Measurements from ENCODE around the gene DNAJC13. TPM values are rescaled to one million over a fixed set of nuclear protein-coding genes. Genes with fewer than 3 reads are reported as not detected.
"Not testable (repeated sequence)": the region's sequence is repeated elsewhere in the genome, so short reads cannot be mapped to it uniquely, and the experiment has no call there.

The DNAJC13 gene
- polyA plus RNA-seq (2013, experiment 1 of 2), result 10.1 TPM
- 10.3 TPM for polyA plus RNA-seq (2013, experiment 2 of 2)

GRCh38 chr3:132416807-132417694 is at the start of gene DNAJC13:
DNAJC13 (plus strand) TSS chr3:132417502; CDS start chr3:132434551, 17,049 bp downstream.
- H4K91ac ChIP-seq (ENCODE audit: low read depth, low read length, poor library complexity), result no peak within 1 kb of the TSS
- peak within 1 kb of the TSS; percentile 31 for H3K14ac ChIP-seq (ENCODE audit: low read length)
- H3K4me1 ChIP-seq (ENCODE audit: control insufficient read depth in 2 of 2, insufficient read depth in 1 of 2, low read depth in 1 of 2, low read length in 2 of 2), result peaks cover 0 to 3% of the 10 kb centered on the region in 2 donors
- peak within 1 kb of the TSS; percentile 94 for H2AFZ ChIP-seq (ENCODE audit: low read length)
- H3K36me3 ChIP-seq (replicated peaks in 1 of 2; ENCODE audit: control insufficient read depth in 2 of 2, insufficient read depth in 2 of 2, low read length in 2 of 2), result peaks cover 0 to 17% of the 10 kb centered on the region in 2 donors
- peak within 1 kb of the TSS; percentile 65 for H2AK5ac ChIP-seq (ENCODE audit: low read depth, low read length)
- no CpG with 5 or more reads among the region's 63 CpGs for WGBS, 2 donors (ENCODE audit: extremely low coverage in 2 of 2, insufficient read length in 2 of 2, insufficient replicate concordance in 1 of 2)
- H3K9ac ChIP-seq (ENCODE audit: low read depth, low read length, poor library complexity), result peak within 1 kb of the TSS; percentile 91
- H2BK120ac ChIP-seq (ENCODE audit: low read depth, low read length), result no peak within 1 kb of the TSS
- H2BK5ac ChIP-seq (ENCODE audit: low read length), result peak within 1 kb of the TSS; percentile 91
- H3K18ac ChIP-seq (ENCODE audit: low read length), result peak within 1 kb of the TSS; percentile 92
- no peak within 1 kb of the TSS for H3K4ac ChIP-seq (ENCODE audit: low read length)
- no peak within 1 kb of the TSS for H2BK12ac ChIP-seq (ENCODE audit: low read length)
- H3K79me1 ChIP-seq (ENCODE audit: low read depth, low read length), result peaks cover 7% of the 10 kb centered on the region
- H3K9me3 ChIP-seq (replicated peaks in 1 of 2; ENCODE audit: control insufficient read depth in 2 of 2, insufficient read depth in 1 of 2, low read depth in 1 of 2, low read length in 2 of 2), result no peaks in the 10 kb centered on the region
- peak within 1 kb of the TSS; percentile 83 for H3K4me2 ChIP-seq (ENCODE audit: insufficient read depth, low read length, poor library complexity, severe bottlenecking)
- H4K8ac ChIP-seq (ENCODE audit: low read depth, low read length), result peak within 1 kb of the TSS; percentile 30
- H3K27me3 ChIP-seq (ENCODE audit: control insufficient read depth in 3 of 3, insufficient read depth in 3 of 3, low read depth in 1 of 3, low read length in 3 of 3), result no peaks in the 10 kb centered on the region
- peak within 1 kb of the TSS; percentile 91 to 98 for H3K4me3 ChIP-seq (ENCODE audit: low read length in 2 of 2)
- H3K27ac ChIP-seq (replicated peaks; ENCODE audit: low read length), result peak within 1 kb of the TSS; percentile 80
- H3K23ac ChIP-seq (ENCODE audit: low read depth, low read length, poor library complexity), result peak within 1 kb of the TSS; percentile 92
- peak within 1 kb of the TSS; percentile 52 for H2BK15ac ChIP-seq (ENCODE audit: low read length)
- peak; percentile 92 for DNase-seq (ENCODE audit: low spot score)

GRCh38 chr3:132368515-132368914 is 48.8 kb upstream of the DNAJC13 start:
- DNase-seq (ENCODE audit: low spot score), result no peak
- Histone ChIP-seq H2AK5ac (ENCODE audit: low read depth, low read length) (no peak overlapping the region), H2BK15ac (ENCODE audit: low read length) (no peak overlapping the region), H2BK12ac (ENCODE audit: low read length) (no peak overlapping the region), H3K23ac (ENCODE audit: low read depth, low read length, poor library complexity) (no peak overlapping the region), H3K4me3 (ENCODE audit: low read length in 2 of 2) (no peak overlapping the region), H3K4me1 (ENCODE audit: control insufficient read depth in 2 of 2, insufficient read depth in 1 of 2, low read depth in 1 of 2, low read length in 2 of 2) (no peaks in the 10 kb centered on the region), H3K4ac (ENCODE audit: low read length) (no peak overlapping the region), H3K27ac (replicated peaks; ENCODE audit: low read length) (no peak overlapping the region), H3K27me3 (ENCODE audit: control insufficient read depth in 3 of 3, insufficient read depth in 3 of 3, low read depth in 1 of 3, low read length in 3 of 3) (peaks cover 0 to 12% (median 0%) of the 10 kb centered on the region in 3 experiments), H3K36me3 (replicated peaks in 1 of 2; ENCODE audit: control insufficient read depth in 2 of 2, insufficient read depth in 2 of 2, low read length in 2 of 2) (no peaks in the 10 kb centered on the region), H3K9ac (ENCODE audit: low read depth, low read length, poor library complexity) (no peak overlapping the region), H2AFZ (ENCODE audit: low read length) (no peak overlapping the region), H4K8ac (ENCODE audit: low read depth, low read length) (no peak overlapping the region), H3K4me2 (ENCODE audit: insufficient read depth, low read length, poor library complexity, severe bottlenecking) (no peak overlapping the region), H3K79me1 (ENCODE audit: low read depth, low read length) (no peaks in the 10 kb centered on the region), H2BK120ac (ENCODE audit: low read depth, low read length) (no peak overlapping the region), H2BK5ac (ENCODE audit: low read length) (no peak overlapping the region), H4K91ac (ENCODE audit: low read depth, low read length, poor library complexity) (no peak overlapping the region), H3K9me3 (replicated peaks in 1 of 2; ENCODE audit: control insufficient read depth in 2 of 2, insufficient read depth in 1 of 2, low read depth in 1 of 2, low read length in 2 of 2) (no peaks in the 10 kb centered on the region), H3K14ac (ENCODE audit: low read length) (no peak overlapping the region), H3K18ac (ENCODE audit: low read length) (no peak overlapping the region)
- WGBS, 2 donors (ENCODE audit: extremely low coverage in 2 of 2, insufficient read length in 2 of 2, insufficient replicate concordance in 1 of 2), result no CpG with 5 or more reads among the region's 2 CpGs

DNA sequence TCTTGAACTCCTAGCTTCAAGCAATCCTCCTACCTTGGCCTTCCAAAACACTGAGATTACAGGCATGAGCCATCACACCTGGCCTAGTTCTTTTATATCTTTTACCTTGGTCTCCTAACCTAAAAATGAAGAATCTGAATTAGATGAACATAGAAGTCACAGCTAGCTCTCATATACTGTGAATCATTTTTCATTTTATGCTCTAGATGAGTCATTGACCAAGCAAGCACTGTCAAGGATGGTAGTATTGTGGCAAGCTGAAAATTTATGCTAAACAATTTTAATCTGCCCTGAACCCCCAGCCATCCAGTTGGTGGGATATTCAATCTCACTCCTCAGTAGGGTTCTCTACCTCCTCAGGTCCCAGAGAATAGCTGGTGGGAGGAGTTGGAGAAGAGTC is 48.3 kb upstream of the DNAJC13 start:
- Histone ChIP-seq H2BK12ac (ENCODE audit: low read length) (no peak overlapping the region), H4K91ac (ENCODE audit: low read depth, low read length, poor library complexity) (no peak overlapping the region), H3K9me3 (replicated peaks in 1 of 2; ENCODE audit: control insufficient read depth in 2 of 2, insufficient read depth in 1 of 2, low read depth in 1 of 2, low read length in 2 of 2) (no peaks in the 10 kb centered on the region), H3K36me3 (replicated peaks in 1 of 2; ENCODE audit: control insufficient read depth in 2 of 2, insufficient read depth in 2 of 2, low read length in 2 of 2) (no peaks in the 10 kb centered on the region), H3K18ac (ENCODE audit: low read length) (no peak overlapping the region), H2AK5ac (ENCODE audit: low read depth, low read length) (no peak overlapping the region), H3K23ac (ENCODE audit: low read depth, low read length, poor library complexity) (no peak overlapping the region), H2BK15ac (ENCODE audit: low read length) (no peak overlapping the region), H2BK120ac (ENCODE audit: low read depth, low read length) (no peak overlapping the region), H3K4me2 (ENCODE audit: insufficient read depth, low read length, poor library complexity, severe bottlenecking) (no peak overlapping the region), H4K8ac (ENCODE audit: low read depth, low read length) (no peak overlapping the region), H3K9ac (ENCODE audit: low read depth, low read length, poor library complexity) (no peak overlapping the region), H3K27me3 (ENCODE audit: control insufficient read depth in 3 of 3, insufficient read depth in 3 of 3, low read depth in 1 of 3, low read length in 3 of 3) (peaks cover 0 to 12% (median 0%) of the 10 kb centered on the region in 3 experiments), H3K79me1 (ENCODE audit: low read depth, low read length) (no peaks in the 10 kb centered on the region), H3K14ac (ENCODE audit: low read length) (no peak overlapping the region), H2AFZ (ENCODE audit: low read length) (no peak overlapping the region), H3K4me3 (ENCODE audit: low read length in 2 of 2) (no peak overlapping the region), H3K27ac (replicated peaks; ENCODE audit: low read length) (no peak overlapping the region), H3K4ac (ENCODE audit: low read length) (no peak overlapping the region), H2BK5ac (ENCODE audit: low read length) (no peak overlapping the region), H3K4me1 (ENCODE audit: control insufficient read depth in 2 of 2, insufficient read depth in 1 of 2, low read depth in 1 of 2, low read length in 2 of 2) (no peaks in the 10 kb centered on the region)
- no peak for DNase-seq (ENCODE audit: low spot score)

- H3K27ac ChIP-seq (replicated peaks; ENCODE audit: low read length); H2AK5ac ChIP-seq (ENCODE audit: low read depth, low read length); H3K79me1 ChIP-seq (ENCODE audit: low read depth, low read length); H3K4ac ChIP-seq (ENCODE audit: low read length); H3K4me2 ChIP-seq (ENCODE audit: insufficient read depth, low read length, poor library complexity, severe bottlenecking); H3K23ac ChIP-seq (ENCODE audit: low read depth, low read length, poor library complexity); H4K91ac ChIP-seq (ENCODE audit: low read depth, low read length, poor library complexity); DNase-seq (ENCODE audit: low spot score); H3K9ac ChIP-seq (ENCODE audit: low read depth, low read length, poor library complexity); H3K9me3 ChIP-seq (replicated peaks in 1 of 2; ENCODE audit: control insufficient read depth in 2 of 2, insufficient read depth in 1 of 2, low read depth in 1 of 2, low read length in 2 of 2); H2BK12ac ChIP-seq (ENCODE audit: low read length); H4K8ac ChIP-seq (ENCODE audit: low read depth, low read length); H2BK5ac ChIP-seq (ENCODE audit: low read length); H2BK15ac ChIP-seq (ENCODE audit: low read length); H2BK120ac ChIP-seq (ENCODE audit: low read depth, low read length); H3K4me1 ChIP-seq (ENCODE audit: control insufficient read depth in 2 of 2, insufficient read depth in 1 of 2, low read depth in 1 of 2, low read length in 2 of 2); H3K14ac ChIP-seq (ENCODE audit: low read length); H3K27me3 ChIP-seq (ENCODE audit: control insufficient read depth in 3 of 3, insufficient read depth in 3 of 3, low read depth in 1 of 3, low read length in 3 of 3); H3K36me3 ChIP-seq (replicated peaks in 1 of 2; ENCODE audit: control insufficient read depth in 2 of 2, insufficient read depth in 2 of 2, low read length in 2 of 2): not testable (repeated sequence)
- no CpG with 5 or more reads among the region's 25 CpGs for WGBS, 2 donors (ENCODE audit: extremely low coverage in 2 of 2, insufficient read length in 2 of 2, insufficient replicate concordance in 1 of 2)
- peak overlapping the region; percentile 87 for H3K18ac ChIP-seq (ENCODE audit: low read length)
- peak overlapping the region in 1 of 2 donors; percentile 17 for H3K4me3 ChIP-seq (ENCODE audit: low read length in 2 of 2)
- peak overlapping the region; percentile 71 for H2AFZ ChIP-seq (ENCODE audit: low read length)
These were observed 40.4 kb upstream of the DNAJC13 start for GRCh38 chr3:132376945-132377354.

Data from neuronal stem cell (in vitro differentiated cells).